IPS-18c (cell line): ENCODE measurements around the gene VANGL2.

Source experiments
- H3K4me3 ChIP-seq: 2 replicates; pipeline ENCODE4 v1.7.0; 2013; ENCODE audit warnings: low read depth, mild to moderate bottlenecking, low read length, moderate library complexity; ENCODE audit not compliant: insufficient read depth
- H3K9me3 ChIP-seq: one replicate; pipeline ENCODE4 v1.6.1; 2013; ENCODE audit warnings: mild to moderate bottlenecking, low read length, moderate library complexity; ENCODE audit not compliant: control insufficient read depth, insufficient read depth

The VANGL2 gene

DNA sequence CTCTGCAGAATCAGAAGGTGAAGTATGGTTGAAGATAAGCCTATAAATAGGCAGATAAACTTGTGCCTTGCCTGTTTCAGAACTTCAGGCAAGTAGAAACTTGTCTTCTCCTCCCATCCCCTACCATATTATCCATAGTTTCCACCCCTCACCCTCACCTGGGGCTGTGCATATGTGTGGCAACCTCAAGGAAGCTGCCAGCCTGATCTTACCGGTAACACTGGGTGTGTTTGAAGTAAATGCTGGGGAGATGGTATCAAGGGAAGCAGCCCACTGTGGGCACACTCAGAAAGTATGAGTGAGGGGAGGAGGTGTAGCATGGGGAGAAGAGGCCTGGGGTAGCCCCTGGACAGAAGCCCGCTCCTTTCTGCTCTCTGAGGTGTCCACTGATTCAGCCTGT is 14.5 kb downstream of the VANGL2 start:
- H3K9me3 ChIP-seq, result no peaks in the 10 kb centered on the region
- H3K4me3 ChIP-seq, result no peak overlapping the region

- no peak overlapping the region for H3K4me3 ChIP-seq
Observed at GRCh38 chr1:160415696-160416290, 15.4 kb downstream of the VANGL2 start.

GRCh38 chr1:160416369-160416768 is 16.0 kb downstream of the VANGL2 start:
- H3K9me3 ChIP-seq, result no peaks in the 10 kb centered on the region
- H3K4me3 ChIP-seq, result no peak overlapping the region

More at GRCh38 chr1:160415696-160416290, 15.4 kb downstream of the VANGL2 start:
- H3K9me3 ChIP-seq, result no peaks in the 10 kb centered on the region

GRCh38 chr1:160418483-160418882 is 18.1 kb downstream of the VANGL2 start:
- H3K9me3 ChIP-seq, result no peaks in the 10 kb centered on the region
- H3K4me3 ChIP-seq, result no peak overlapping the region

DNA sequence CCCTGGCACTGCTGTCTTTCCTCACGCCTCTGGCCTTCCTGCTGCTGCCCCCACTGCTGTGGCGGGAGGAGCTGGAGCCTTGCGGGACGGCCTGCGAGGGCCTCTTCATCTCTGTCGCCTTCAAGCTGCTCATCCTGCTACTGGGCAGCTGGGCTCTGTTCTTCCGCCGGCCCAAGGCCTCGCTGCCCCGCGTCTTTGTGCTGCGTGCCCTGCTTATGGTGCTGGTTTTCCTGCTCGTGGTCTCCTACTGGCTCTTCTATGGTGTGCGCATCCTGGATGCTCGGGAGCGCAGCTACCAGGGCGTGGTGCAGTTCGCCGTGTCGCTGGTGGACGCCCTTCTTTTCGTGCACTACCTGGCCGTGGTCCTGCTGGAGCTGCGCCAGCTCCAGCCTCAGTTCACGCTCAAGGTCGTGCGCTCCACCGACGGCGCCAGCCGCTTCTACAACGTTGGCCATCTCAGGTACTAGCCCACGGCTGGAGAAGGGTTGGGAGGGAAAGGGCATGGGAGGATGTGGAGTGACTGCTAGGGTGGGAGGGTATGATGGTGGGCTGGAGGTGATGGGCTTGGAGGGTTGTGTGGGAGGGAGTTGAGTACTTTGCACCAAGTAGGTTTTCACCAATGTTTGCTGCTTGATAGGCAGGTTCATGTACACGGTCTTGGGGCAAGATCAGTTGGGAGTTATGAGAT is 18.9 kb downstream of the VANGL2 start:
- Histone ChIP-seq H3K4me3 (no peak overlapping the region), H3K9me3 (no peaks in the 10 kb centered on the region)

GRCh38 chr1:160419838-160420169 is 19.4 kb downstream of the VANGL2 start:
- H3K4me3 ChIP-seq, result no peak overlapping the region
- no peaks in the 10 kb centered on the region for H3K9me3 ChIP-seq

- no peak overlapping the region for H3K4me3 ChIP-seq
- H3K9me3 ChIP-seq, result no peaks in the 10 kb centered on the region
Observed at GRCh38 chr1:160420881-160421842, 20.8 kb downstream of the VANGL2 start.

GRCh38 chr1:160421881-160422280 is 21.5 kb downstream of the VANGL2 start:
- H3K9me3 ChIP-seq, result no peaks in the 10 kb centered on the region
- H3K4me3 ChIP-seq, result no peak overlapping the region

DNA sequence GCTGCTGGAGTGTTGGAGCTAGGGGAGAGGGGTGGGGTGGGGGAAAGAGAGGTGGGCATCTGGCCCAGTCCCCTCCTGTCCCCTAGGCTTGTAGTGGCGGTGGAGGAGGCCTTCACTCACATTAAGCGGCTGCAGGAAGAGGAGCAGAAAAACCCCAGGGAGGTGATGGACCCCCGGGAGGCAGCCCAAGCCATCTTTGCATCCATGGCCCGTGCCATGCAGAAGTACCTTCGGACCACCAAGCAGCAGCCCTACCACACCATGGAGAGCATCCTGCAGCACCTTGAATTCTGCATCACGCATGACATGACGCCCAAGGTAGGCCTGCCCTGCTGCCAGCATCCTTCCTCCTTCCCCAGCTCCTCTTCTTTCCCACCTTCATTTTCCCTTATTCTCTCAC is 23.6 kb downstream of the VANGL2 start:
- no peaks in the 10 kb centered on the region for H3K9me3 ChIP-seq
- H3K4me3 ChIP-seq, result no peak overlapping the region

GRCh38 chr1:160425847-160426246 is 25.5 kb downstream of the VANGL2 start:
- H3K4me3 ChIP-seq, result no peak overlapping the region
- H3K9me3 ChIP-seq, result no peaks in the 10 kb centered on the region

GRCh38 chr1:160427625-160428024 is 27.3 kb downstream of the VANGL2 start:
- Histone ChIP-seq H3K9me3 (no peaks in the 10 kb centered on the region), H3K4me3 (no peak overlapping the region)

DNA sequence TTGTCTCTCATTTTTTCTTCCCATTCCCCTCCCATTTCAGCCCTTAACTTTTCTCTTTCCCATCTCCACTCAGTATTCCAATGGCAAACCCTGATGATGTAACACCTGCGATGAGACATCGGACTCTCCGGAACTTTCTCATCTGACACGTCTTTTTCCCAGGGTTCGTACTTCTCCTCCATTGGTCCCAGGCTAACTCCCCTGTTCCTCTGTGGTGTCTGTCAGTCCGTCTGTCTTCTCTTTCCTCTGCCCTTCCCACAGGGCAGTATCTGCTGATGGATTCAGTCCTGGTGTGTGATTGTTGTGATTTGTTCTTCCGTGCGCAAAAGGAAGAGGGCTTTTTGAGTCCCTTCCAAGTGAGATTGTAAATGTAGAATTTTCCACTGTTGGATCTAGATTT is 27.7 kb downstream of the VANGL2 start:
- Histone ChIP-seq H3K4me3 (no peak overlapping the region), H3K9me3 (no peaks in the 10 kb centered on the region)

DNA sequence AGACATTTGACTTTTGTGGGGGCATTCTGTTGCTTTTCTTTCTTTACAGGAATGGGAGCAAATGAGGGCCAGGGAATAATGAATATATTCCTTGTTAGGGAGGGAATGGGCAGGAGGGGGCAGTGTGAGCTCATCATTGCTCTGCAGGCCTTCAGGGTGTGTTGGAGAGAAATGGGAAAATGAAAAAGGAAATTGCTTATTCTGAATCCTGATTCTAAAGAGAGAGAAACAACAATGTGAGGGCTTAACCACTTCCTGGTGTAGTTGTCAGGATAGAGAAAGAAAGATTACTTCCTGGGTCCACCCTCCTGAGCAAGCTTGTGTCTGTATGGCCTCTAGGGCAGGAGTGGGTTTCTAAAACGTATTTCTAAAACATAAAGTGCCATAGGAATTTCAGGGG is 28.3 kb downstream of the VANGL2 start:
- H3K4me3 ChIP-seq, result no peak overlapping the region
- H3K9me3 ChIP-seq, result no peaks in the 10 kb centered on the region

DNA sequence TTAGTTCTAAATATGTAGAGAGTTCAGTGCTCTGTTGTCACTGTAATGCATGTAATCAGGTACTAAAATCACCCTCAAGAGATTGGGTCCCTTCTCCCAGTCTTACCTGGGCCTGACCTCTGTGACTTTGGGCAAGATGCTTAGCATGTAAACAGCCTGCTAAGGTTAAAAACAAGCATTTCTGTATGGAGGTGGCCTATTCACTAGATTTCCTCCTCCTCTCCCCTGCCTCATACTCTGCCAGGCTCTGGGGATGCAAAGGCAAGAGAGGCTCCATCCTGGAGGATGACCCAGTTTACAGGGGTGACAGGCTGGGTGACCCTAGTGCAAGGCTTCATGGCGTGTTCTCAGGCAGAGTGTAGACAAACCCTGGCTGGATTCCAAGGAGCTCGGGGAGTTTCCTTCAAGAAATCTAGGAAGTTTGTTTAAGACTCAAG is 28.8 kb downstream of the VANGL2 start:
- H3K4me3 ChIP-seq, result no peak overlapping the region

DNA sequence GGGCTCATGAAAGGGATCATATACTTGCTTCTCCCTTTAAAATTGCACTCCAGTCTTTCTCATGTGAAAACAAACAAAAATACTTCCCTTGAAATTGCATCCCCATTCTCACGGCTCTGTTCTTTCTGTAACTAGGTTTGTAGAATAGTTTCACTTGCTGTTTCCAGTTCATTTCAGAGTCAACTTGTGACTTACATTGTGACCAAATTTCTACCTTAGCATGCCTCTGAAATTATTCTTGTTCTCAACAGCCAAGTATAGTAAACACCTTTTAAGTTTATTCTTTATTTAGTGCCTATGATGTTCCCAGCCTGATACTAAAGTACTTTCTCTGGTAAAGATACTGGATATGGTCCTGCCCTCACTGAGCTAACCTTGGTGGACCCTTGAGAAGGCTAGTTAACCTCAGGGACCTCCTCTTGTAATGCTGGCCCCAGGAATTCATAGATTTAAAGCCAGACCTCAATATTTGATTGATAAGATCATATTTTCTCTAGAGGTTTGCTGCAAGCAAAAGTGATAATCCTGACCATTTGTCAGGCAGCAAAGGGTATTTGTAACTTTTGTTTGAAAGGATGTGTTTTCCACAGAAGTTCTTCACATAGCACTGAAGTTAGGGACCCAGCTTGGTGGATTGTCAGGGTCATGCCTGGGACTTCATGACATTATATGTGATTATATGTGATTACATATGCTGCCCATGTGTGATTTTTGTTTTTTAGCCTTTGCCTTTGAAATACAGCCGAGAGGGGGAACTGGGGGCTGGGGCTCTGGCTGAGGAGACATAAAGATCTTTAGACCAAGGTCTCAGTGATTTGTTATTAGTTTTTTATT is 29.6 kb downstream of the VANGL2 start:
- H3K9me3 ChIP-seq, result no peaks in the 10 kb centered on the region
- no peak overlapping the region for H3K4me3 ChIP-seq

More for the DNA sequence above, 28.8 kb downstream of the VANGL2 start:
- no peaks in the 10 kb centered on the region for H3K9me3 ChIP-seq

GRCh38 chr1:160431006-160431405 is 30.6 kb downstream of the VANGL2 start:
- no peaks in the 10 kb centered on the region for H3K9me3 ChIP-seq
- no peak overlapping the region for H3K4me3 ChIP-seq

- no peak overlapping the region for H3K4me3 ChIP-seq
- H3K9me3 ChIP-seq, result no peaks in the 10 kb centered on the region
Observed at GRCh38 chr1:160431571-160431970, 31.2 kb downstream of the VANGL2 start.
